ENCODE results near the gene KIF25. TPM values are rescaled to one million over a fixed set of nuclear protein-coding genes. Genes with fewer than 3 reads are reported as not detected.

The KIF25 gene
- total RNA-seq, 1 donor from 2014 or later, result not detected

GRCh38 chr6:168025831-168026710, 28.6 kb downstream of the KIF25 start:
- no peaks in the 10 kb centered on the region for H3K27me3 ChIP-seq
- DNase-seq (ENCODE audit: extremely low spot score in 2 of 2), result peak; percentile 54 to 82
- intact Hi-C loops (cut with DNase I), result no loop called here
- no peaks in the 10 kb centered on the region for H3K36me3 ChIP-seq
- H3K9me3 ChIP-seq, result no peaks in the 10 kb centered on the region
- TF ChIP-seq POLR2AphosphoS5 (IDR thresholded peaks at IDR 0.05; ENCODE audit: insufficient read depth in 1 of 2, low read depth in 1 of 2) (no peak), POLR2A (IDR thresholded peaks at IDR 0.05) (no peak)
- TF ChIP-seq, protein P1, sequence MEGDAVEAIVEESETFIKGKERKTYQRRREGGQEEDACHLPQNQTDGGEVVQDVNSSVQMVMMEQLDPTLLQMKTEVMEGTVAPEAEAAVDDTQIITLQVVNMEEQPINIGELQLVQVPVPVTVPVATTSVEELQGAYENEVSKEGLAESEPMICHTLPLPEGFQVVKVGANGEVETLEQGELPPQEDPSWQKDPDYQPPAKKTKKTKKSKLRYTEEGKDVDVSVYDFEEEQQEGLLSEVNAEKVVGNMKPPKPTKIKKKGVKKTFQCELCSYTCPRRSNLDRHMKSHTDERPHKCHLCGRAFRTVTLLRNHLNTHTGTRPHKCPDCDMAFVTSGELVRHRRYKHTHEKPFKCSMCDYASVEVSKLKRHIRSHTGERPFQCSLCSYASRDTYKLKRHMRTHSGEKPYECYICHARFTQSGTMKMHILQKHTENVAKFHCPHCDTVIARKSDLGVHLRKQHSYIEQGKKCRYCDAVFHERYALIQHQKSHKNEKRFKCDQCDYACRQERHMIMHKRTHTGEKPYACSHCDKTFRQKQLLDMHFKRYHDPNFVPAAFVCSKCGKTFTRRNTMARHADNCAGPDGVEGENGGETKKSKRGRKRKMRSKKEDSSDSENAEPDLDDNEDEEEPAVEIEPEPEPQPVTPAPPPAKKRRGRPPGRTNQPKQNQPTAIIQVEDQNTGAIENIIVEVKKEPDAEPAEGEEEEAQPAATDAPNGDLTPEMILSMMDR (IDR thresholded peaks at IDR 0.05), result no peak
- no peak overlapping the region for H3K27ac ChIP-seq
- no peak overlapping the region for H3K4me3 ChIP-seq
- peaks cover 6% of the 10 kb centered on the region for H3K4me1 ChIP-seq

DNA sequence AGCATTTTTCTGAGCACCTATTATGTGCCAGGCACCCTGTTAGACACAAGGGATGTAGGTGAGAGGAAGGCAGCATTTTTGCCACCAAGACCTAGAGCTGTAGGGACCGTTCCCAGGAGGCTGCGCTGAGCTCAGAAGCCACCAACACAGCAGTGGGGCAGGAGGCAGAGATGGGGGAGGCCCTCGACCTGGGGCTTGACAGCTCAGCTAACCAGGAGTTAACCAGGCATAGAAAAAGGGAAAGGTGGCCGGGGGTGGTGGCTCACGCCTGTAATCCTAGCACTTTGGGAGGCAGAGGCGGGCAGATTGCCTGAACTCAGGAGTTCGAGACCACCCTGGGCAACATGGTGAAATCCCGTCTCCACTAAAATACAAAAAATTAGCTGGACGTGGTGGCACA, 29.5 kb downstream of the KIF25 start:
- TF ChIP-seq, protein P1 (IDR thresholded peaks at IDR 0.05), result no peak
- TF ChIP-seq POLR2A (IDR thresholded peaks at IDR 0.05), result no peak
- no peak for TF ChIP-seq POLR2AphosphoS5 (IDR thresholded peaks at IDR 0.05; ENCODE audit: insufficient read depth in 1 of 2, low read depth in 1 of 2)
- intact Hi-C loops (cut with DNase I), result no loop called here
- no peak overlapping the region for H3K4me3 ChIP-seq
- DNase-seq (ENCODE audit: extremely low spot score in 2 of 2), result peak; percentile 42 to 82
- no peak overlapping the region for H3K27ac ChIP-seq
- H3K4me1 ChIP-seq, result peaks cover 14% of the 10 kb centered on the region
- no peaks in the 10 kb centered on the region for H3K27me3 ChIP-seq
- no peaks in the 10 kb centered on the region for H3K36me3 ChIP-seq
- no peaks in the 10 kb centered on the region for H3K9me3 ChIP-seq

DNA sequence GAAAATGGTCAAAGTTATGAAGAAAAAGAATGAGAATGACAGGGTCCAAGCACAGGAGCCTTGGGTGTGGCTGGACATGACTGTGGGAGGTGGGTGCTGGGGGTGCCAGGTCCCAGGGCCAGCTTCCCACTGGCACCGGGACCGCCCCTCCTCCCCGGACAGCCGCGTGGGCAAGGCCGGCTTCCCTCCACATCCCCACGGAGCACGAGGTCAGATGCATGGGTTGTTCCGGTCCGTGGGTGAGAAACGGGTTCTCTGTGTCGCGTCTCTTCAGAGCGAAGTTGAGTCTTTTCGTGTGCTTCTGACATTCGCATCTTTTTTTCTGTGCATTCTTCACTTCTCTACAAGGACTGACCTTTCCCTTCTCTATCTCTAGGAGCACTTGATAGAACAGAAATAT, 30.1 kb downstream of the KIF25 start:
- H3K27ac ChIP-seq, result no peak overlapping the region

GRCh38 chr6:168028181-168028580, 30.7 kb downstream of the KIF25 start:
- DNase-seq (ENCODE audit: extremely low spot score in 2 of 2), result peak; percentile 43 to 69
- no peaks in the 10 kb centered on the region for H3K36me3 ChIP-seq
- intact Hi-C loops (cut with DNase I), result no loop called here

More for the DNA sequence above, 30.1 kb downstream of the KIF25 start:
- intact Hi-C loops (cut with DNase I), result no loop called here
- Histone ChIP-seq H3K9me3 (no peaks in the 10 kb centered on the region), H3K27me3 (no peaks in the 10 kb centered on the region), H3K4me3 (no peak overlapping the region), H3K4me1 (peaks cover 18% of the 10 kb centered on the region), H3K36me3 (no peaks in the 10 kb centered on the region)
- TF ChIP-seq, protein P1 (IDR thresholded peaks at IDR 0.05), result no peak
- peak; percentile 52 for DNase-seq (ENCODE audit: extremely low spot score in 2 of 2)

More at GRCh38 chr6:168028181-168028580, 30.7 kb downstream of the KIF25 start:
- Histone ChIP-seq H3K27me3 (no peaks in the 10 kb centered on the region), H3K4me1 (peaks cover 21% of the 10 kb centered on the region), H3K9me3 (no peaks in the 10 kb centered on the region), H3K27ac (no peak overlapping the region), H3K4me3 (no peak overlapping the region)
- TF ChIP-seq POLR2A (IDR thresholded peaks at IDR 0.05), result no peak
- no peak for TF ChIP-seq POLR2AphosphoS5 (IDR thresholded peaks at IDR 0.05; ENCODE audit: insufficient read depth in 1 of 2, low read depth in 1 of 2)
- TF ChIP-seq, protein P1 (IDR thresholded peaks at IDR 0.05), result no peak

Data from vagina (tissue), 2 donors.